Nephron progenitor cell (in vitro differentiated cells): Measurements from ENCODE around the gene MYO7A.

Source experiments
- DNase-seq: peaks from one replicate; pipeline ENCODE4 v3.0.0; 2021
- H3K27ac Mint-ChIP-seq: 2 replicates; pipeline ENCODE4 v1.8.0; 2021; ENCODE audit warnings: mild to moderate bottlenecking, moderate library complexity, mixed read lengths
- H3K27me3 Mint-ChIP-seq: 2 replicates; pipeline ENCODE4 v1.8.0; 2021; ENCODE audit warnings: mild to moderate bottlenecking, low read depth, mixed read lengths; ENCODE audit not compliant: poor library complexity
- H3K36me3 Mint-ChIP-seq: 2 replicates; pipeline ENCODE4 v1.8.0; 2021; ENCODE audit warnings: low read depth, mixed read lengths
- H3K4me1 Mint-ChIP-seq: 2 replicates; pipeline ENCODE4 v1.8.0; 2021; ENCODE audit warnings: mixed read lengths
- H3K4me3 Mint-ChIP-seq: 2 replicates; pipeline ENCODE4 v1.8.0; 2021; ENCODE audit warnings: mild to moderate bottlenecking, moderate library complexity, mixed read lengths
- H3K9me3 Mint-ChIP-seq: 2 replicates; pipeline ENCODE4 v1.8.0; 2021; ENCODE audit warnings: mild to moderate bottlenecking, moderate library complexity, mixed read lengths
- CTCF ChIP-seq: fragments of 200-600 bp; sonication (generic); IDR thresholded peaks from 2 replicates; pipeline ENCODE4 v1.5.0; 2021; ENCODE audit warnings: antibody characterized with exemption

The MYO7A gene

GRCh38 chr11:77230878-77231605 lies 103.0 kb downstream of the MYO7A start:
- H3K27me3 Mint-ChIP-seq: no peaks in the 10 kb centered on the region
- no peaks in the 10 kb centered on the region for H3K36me3 Mint-ChIP-seq
- no peaks in the 10 kb centered on the region for H3K9me3 Mint-ChIP-seq
- peaks cover 6% of the 10 kb centered on the region for H3K4me1 Mint-ChIP-seq
- H3K27ac Mint-ChIP-seq: no peak overlapping the region
- no peak overlapping the region for H3K4me3 Mint-ChIP-seq
- DNase-seq: no peak
- TF ChIP-seq CTCF: no peak

GRCh38 chr11:77231800-77232199 lies 103.8 kb downstream of the MYO7A start:
- H3K27me3 Mint-ChIP-seq: no peaks in the 10 kb centered on the region
- no peak for TF ChIP-seq CTCF
- H3K27ac Mint-ChIP-seq: no peak overlapping the region
- no peaks in the 10 kb centered on the region for H3K9me3 Mint-ChIP-seq
- H3K36me3 Mint-ChIP-seq: no peaks in the 10 kb centered on the region
- H3K4me1 Mint-ChIP-seq: peaks cover 6% of the 10 kb centered on the region
- no peak overlapping the region for H3K4me3 Mint-ChIP-seq
- DNase-seq: no peak

- no peak for TF ChIP-seq CTCF
- Mint-ChIP-seq H3K36me3 (no peaks in the 10 kb centered on the region), H3K4me1 (peaks cover 6% of the 10 kb centered on the region), H3K27ac (no peak overlapping the region), H3K27me3 (no peaks in the 10 kb centered on the region), H3K4me3 (no peak overlapping the region), H3K9me3 (no peaks in the 10 kb centered on the region)
- DNase-seq: no peak
These were observed 104.2 kb downstream of the MYO7A start for GRCh38 chr11:77232242-77232641.

- no peaks in the 10 kb centered on the region for H3K27me3 Mint-ChIP-seq
- H3K4me3 Mint-ChIP-seq: no peak overlapping the region
- H3K27ac Mint-ChIP-seq: no peak overlapping the region
- no peaks in the 10 kb centered on the region for H3K9me3 Mint-ChIP-seq
- DNase-seq: no peak
- TF ChIP-seq CTCF: no peak
- no peaks in the 10 kb centered on the region for H3K36me3 Mint-ChIP-seq
- peaks cover 6% of the 10 kb centered on the region for H3K4me1 Mint-ChIP-seq
These were observed 105.0 kb downstream of the MYO7A start for GRCh38 chr11:77233011-77233410.

- no peak for TF ChIP-seq CTCF
- no peaks in the 10 kb centered on the region for H3K4me1 Mint-ChIP-seq
- H3K4me3 Mint-ChIP-seq: no peak overlapping the region
- H3K27me3 Mint-ChIP-seq: no peaks in the 10 kb centered on the region
- no peak for DNase-seq
- H3K36me3 Mint-ChIP-seq: no peaks in the 10 kb centered on the region
- peaks cover 20% of the 10 kb centered on the region for H3K9me3 Mint-ChIP-seq
- H3K27ac Mint-ChIP-seq: no peak overlapping the region
These were observed 108.9 kb downstream of the MYO7A start for GRCh38 chr11:77236901-77237300.
